ENCODE measurements around the gene TBATA. TPM values are rescaled to one million over a fixed set of nuclear protein-coding genes. Genes with fewer than 3 reads are reported as not detected.

TBATA gene
- polyA plus RNA-seq, 1 of the 3 experiments (the other 2 are of a cell fraction), result not detected

GRCh38 chr10:70738006-70738760 lies 47.0 kb downstream of the TBATA start:
- no peak overlapping the region for H3K27ac ChIP-seq (ENCODE audit: low read depth in 2 of 2, low read length in 1 of 2)

More at GRCh38 chr10:70738006-70738760, 47.0 kb downstream of the TBATA start:
- ChIA-PET POLR2A (no interaction called here), CTCF (interaction anchor here (0.7 to 1.6 kb wide), 2 partner anchors 16 to 19 kb away, joined by 3 to 4 read pairs; no protein-coding TSS in a partner anchor)
- Histone ChIP-seq H3K4me1 (ENCODE audit: control insufficient read depth in 1 of 2, insufficient read depth in 2 of 2, low read depth in 1 of 2, low read length in 1 of 2) (peaks cover 0 to 9% of the 10 kb centered on the region in 2 experiments; a peak in 1 of 4 replicates), H3K79me2 (ENCODE audit: insufficient read depth) (no peaks in the 10 kb centered on the region), H3F3A (replicated peaks; ENCODE audit: insufficient read depth) (no peaks in the 10 kb centered on the region), H3K27me3 (ENCODE audit: insufficient read depth) (no peaks in the 10 kb centered on the region), H4K20me1 (ENCODE audit: insufficient read depth) (no peaks in the 10 kb centered on the region), H3K4me3 (ENCODE audit: low read depth in 2 of 2, low read length in 1 of 2) (no peak overlapping the region), H3K9me2 (no peaks in the 10 kb centered on the region), H3K9ac (no peak overlapping the region), H3K36me3 (replicated peaks in 1 of 2; ENCODE audit: control insufficient read depth in 1 of 2, insufficient read depth in 2 of 2, low read length in 1 of 2) (no peaks in the 10 kb centered on the region), H3K9me3 (no peaks in the 10 kb centered on the region), H3K4me2 (no peak overlapping the region), H2AFZ (ENCODE audit: low read depth) (no peak overlapping the region)
- TF ChIP-seq GABPA (IDR thresholded peaks at IDR 0.05; ENCODE audit: low read depth) (no peak), SMC3 (IDR thresholded peaks at IDR 0.05; ENCODE audit: low read depth, low read length) (no peak), REST (IDR thresholded peaks at IDR 0.05; ENCODE audit: low read depth, low read length) (no peak), FOXM1 (IDR thresholded peaks at IDR 0.05; ENCODE audit: low read depth) (no peak), TAF1 (IDR thresholded peaks at IDR 0.05; ENCODE audit: borderline replicate concordance, low read depth, low read length) (no peak), EP300 (IDR thresholded peaks at IDR 0.05; ENCODE audit: borderline replicate concordance in 1 of 2, low read depth in 1 of 2, low read length in 1 of 2) (no peak), IRF3 (IDR thresholded peaks at IDR 0.05; ENCODE audit: low read depth, low read length) (no peak), CHD2 (IDR thresholded peaks at IDR 0.05; ENCODE audit: low read length, partially characterized antibody) (no peak), ELF1 (IDR thresholded peaks at IDR 0.05) (no peak), SIN3A (IDR thresholded peaks at IDR 0.05; ENCODE audit: borderline replicate concordance, low read depth, low read length) (no peak), TCF12 (IDR thresholded peaks at IDR 0.05) (no peak)
- TF ChIP-seq, protein P1, sequence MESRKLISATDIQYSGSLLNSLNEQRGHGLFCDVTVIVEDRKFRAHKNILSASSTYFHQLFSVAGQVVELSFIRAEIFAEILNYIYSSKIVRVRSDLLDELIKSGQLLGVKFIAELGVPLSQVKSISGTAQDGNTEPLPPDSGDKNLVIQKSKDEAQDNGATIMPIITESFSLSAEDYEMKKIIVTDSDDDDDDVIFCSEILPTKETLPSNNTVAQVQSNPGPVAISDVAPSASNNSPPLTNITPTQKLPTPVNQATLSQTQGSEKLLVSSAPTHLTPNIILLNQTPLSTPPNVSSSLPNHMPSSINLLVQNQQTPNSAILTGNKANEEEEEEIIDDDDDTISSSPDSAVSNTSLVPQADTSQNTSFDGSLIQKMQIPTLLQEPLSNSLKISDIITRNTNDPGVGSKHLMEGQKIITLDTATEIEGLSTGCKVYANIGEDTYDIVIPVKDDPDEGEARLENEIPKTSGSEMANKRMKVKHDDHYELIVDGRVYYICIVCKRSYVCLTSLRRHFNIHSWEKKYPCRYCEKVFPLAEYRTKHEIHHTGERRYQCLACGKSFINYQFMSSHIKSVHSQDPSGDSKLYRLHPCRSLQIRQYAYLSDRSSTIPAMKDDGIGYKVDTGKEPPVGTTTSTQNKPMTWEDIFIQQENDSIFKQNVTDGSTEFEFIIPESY (IDR thresholded peaks at IDR 0.05; ENCODE audit: borderline replicate concordance, low read depth), result no peak
- TF ChIP-seq, protein P2, sequence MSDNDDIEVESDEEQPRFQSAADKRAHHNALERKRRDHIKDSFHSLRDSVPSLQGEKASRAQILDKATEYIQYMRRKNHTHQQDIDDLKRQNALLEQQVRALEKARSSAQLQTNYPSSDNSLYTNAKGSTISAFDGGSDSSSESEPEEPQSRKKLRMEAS (IDR thresholded peaks at IDR 0.05; ENCODE audit: low read depth), result no peak
- WGBS (ENCODE audit: low lambda C conversion rate), result 74% methylated on average over 3 of the region's 3 CpGs
- DNase-seq, result no peak
